ENCODE results near the gene NRP2.

- TF ChIP-seq, protein P1, sequence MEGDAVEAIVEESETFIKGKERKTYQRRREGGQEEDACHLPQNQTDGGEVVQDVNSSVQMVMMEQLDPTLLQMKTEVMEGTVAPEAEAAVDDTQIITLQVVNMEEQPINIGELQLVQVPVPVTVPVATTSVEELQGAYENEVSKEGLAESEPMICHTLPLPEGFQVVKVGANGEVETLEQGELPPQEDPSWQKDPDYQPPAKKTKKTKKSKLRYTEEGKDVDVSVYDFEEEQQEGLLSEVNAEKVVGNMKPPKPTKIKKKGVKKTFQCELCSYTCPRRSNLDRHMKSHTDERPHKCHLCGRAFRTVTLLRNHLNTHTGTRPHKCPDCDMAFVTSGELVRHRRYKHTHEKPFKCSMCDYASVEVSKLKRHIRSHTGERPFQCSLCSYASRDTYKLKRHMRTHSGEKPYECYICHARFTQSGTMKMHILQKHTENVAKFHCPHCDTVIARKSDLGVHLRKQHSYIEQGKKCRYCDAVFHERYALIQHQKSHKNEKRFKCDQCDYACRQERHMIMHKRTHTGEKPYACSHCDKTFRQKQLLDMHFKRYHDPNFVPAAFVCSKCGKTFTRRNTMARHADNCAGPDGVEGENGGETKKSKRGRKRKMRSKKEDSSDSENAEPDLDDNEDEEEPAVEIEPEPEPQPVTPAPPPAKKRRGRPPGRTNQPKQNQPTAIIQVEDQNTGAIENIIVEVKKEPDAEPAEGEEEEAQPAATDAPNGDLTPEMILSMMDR (IDR thresholded peaks at IDR 0.05): no peak
- TF ChIP-seq POLR2A (IDR thresholded peaks at IDR 0.05): no peak
These were observed 91.7 kb downstream of the NRP2 start for GRCh38 chr2:205773989-205774388.

Measured in Peyer's patch (tissue), 4 donors.